ENCODE data around the gene ZNF570.

ZNF570 gene

DNA sequence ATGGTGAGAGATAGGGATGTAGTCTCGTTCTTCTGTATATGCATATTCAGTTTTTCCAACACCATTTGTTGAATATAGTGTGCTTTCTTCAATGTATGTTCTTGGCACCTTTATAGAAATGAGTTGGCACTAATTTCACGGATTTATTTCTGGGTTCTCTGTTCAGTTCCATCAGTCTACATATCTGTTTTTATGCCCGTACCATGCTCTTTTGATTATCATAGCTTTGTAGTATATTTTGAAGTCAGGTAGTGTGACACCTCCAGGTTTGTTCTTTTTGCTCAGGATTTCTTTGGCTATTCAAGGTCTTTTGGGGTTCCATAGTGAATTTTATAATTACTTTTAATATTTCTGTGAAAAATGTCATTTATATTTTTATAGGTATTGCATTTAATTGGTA lies 23.1 kb downstream of the ZNF570 start:
- H3K4me3 ChIP-seq (ENCODE audit: low read depth in 1 of 2, low read length in 2 of 2): no peak overlapping the region
- H3K9me3 ChIP-seq (ENCODE audit: control insufficient read depth in 1 of 2, low read length in 2 of 2): peaks cover 47 to 60% of the 10 kb centered on the region in 2 donors
- no peaks in the 10 kb centered on the region for H3K36me3 ChIP-seq (ENCODE audit: control insufficient read depth in 1 of 2, insufficient read depth in 2 of 2, low read length in 2 of 2)
- no peak overlapping the region for H3K9ac ChIP-seq (ENCODE audit: low read depth in 1 of 2, low read length in 2 of 2)
- no peaks in the 10 kb centered on the region for H3K27me3 ChIP-seq (ENCODE audit: control insufficient read depth in 1 of 2, insufficient read depth in 2 of 2, low read length in 2 of 2)
- H3K27ac ChIP-seq (ENCODE audit: low read depth, low read length): no peak overlapping the region
- no peaks in the 10 kb centered on the region for H3K4me1 ChIP-seq (ENCODE audit: control insufficient read depth in 1 of 2, insufficient read depth in 2 of 2, low read length in 2 of 2)

DNA sequence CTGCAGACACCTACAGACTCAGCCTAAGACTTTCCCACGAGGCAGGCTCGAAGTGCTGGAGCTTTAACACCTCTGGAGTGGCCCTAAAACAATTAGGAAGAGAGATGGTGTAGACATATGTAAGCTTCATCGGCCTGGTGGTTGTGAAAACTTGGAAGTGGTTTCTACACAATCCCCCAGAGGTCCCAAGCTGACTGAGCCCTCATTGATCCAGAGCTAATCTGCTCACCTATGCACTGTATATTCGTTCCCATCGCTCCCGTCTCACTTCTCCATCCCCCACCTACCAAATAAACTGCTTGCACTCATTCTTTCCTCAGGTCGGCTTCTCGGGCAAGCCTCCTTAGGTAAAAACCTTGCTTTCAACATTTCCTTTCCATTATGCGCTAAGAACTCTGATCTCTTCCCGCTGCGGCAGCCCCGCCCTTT lies 36.8 kb downstream of the ZNF570 start:
- H3K36me3 ChIP-seq (ENCODE audit: control insufficient read depth in 1 of 2, insufficient read depth in 2 of 2, low read length in 2 of 2): no peaks in the 10 kb centered on the region
- H3K27me3 ChIP-seq (ENCODE audit: control insufficient read depth in 1 of 2, insufficient read depth in 2 of 2, low read length in 2 of 2): no peaks in the 10 kb centered on the region
- peaks cover 18 to 25% of the 10 kb centered on the region in 2 donors for H3K9me3 ChIP-seq (ENCODE audit: control insufficient read depth in 1 of 2, low read length in 2 of 2)
- H3K27ac ChIP-seq (ENCODE audit: low read depth, low read length): peak overlapping the region; percentile 86
- peaks cover 0 to 16% of the 10 kb centered on the region in 2 donors for H3K4me1 ChIP-seq (ENCODE audit: control insufficient read depth in 1 of 2, insufficient read depth in 2 of 2, low read length in 2 of 2)
- peak overlapping the region; percentile 73 to 95 for H3K9ac ChIP-seq (ENCODE audit: low read depth in 1 of 2, low read length in 2 of 2)
- H3K4me3 ChIP-seq (ENCODE audit: low read depth in 1 of 2, low read length in 2 of 2): peak overlapping the region; percentile 92 to 95

DNA sequence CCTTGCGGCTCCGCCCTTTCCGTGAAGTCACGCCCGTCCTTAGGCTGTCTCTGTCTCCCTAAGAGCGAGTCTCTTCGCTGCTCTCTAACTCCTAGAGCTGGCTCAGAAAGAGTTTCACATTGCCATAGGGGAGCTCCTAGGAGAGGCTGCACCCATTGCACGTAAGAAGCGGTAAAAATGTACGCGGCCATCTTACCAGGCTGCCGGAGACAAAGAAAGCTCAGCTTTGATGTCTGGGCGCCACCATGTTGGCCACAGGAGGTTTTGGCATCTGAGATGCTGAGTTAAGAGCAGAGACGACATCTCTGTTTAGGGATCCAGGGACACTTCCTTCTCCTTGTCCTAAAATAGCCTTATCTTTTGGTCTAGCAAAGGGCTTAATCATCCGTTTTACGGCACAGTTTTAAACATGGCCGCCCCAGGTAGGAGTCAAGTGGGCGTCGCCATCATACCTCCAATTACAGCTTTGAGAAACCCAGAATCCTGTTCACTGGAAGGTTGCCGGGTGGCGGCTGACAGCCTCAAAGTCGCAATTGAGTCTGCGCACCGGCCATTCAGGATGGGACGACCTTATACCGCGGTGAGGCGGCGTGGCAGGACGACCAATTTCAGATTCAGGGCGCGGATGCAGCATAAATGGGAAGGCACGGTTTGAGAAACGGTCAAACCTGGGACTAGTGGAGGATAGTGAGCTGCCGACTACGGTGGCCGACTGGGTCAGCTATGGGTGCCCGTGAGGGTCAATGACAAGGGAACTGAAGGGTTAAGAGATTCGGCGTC lies 37.4 kb downstream of the ZNF570 start, which contains the start of gene ZNF793:
ZNF793 (plus strand) TSS at position 553 of the 780 bp plus-strand sequence. CDS start 16,501 bp downstream, outside the sequence.
- no peaks in the 10 kb centered on the region for H3K36me3 ChIP-seq (ENCODE audit: control insufficient read depth in 1 of 2, insufficient read depth in 2 of 2, low read length in 2 of 2)
- H3K4me3 ChIP-seq (ENCODE audit: low read depth in 1 of 2, low read length in 2 of 2): peak within 1 kb of the TSS; percentile 92 to 95
- H3K27me3 ChIP-seq (ENCODE audit: control insufficient read depth in 1 of 2, insufficient read depth in 2 of 2, low read length in 2 of 2): no peaks in the 10 kb centered on the region
- peak within 1 kb of the TSS; percentile 86 for H3K27ac ChIP-seq (ENCODE audit: low read depth, low read length)
- H3K9ac ChIP-seq (ENCODE audit: low read depth in 1 of 2, low read length in 2 of 2): peak within 1 kb of the TSS; percentile 73 to 95
- H3K4me1 ChIP-seq (ENCODE audit: control insufficient read depth in 1 of 2, insufficient read depth in 2 of 2, low read length in 2 of 2): peaks cover 0 to 16% of the 10 kb centered on the region in 2 donors
- H3K9me3 ChIP-seq (ENCODE audit: control insufficient read depth in 1 of 2, low read length in 2 of 2): peaks cover 18 to 25% of the 10 kb centered on the region in 2 donors

DNA sequence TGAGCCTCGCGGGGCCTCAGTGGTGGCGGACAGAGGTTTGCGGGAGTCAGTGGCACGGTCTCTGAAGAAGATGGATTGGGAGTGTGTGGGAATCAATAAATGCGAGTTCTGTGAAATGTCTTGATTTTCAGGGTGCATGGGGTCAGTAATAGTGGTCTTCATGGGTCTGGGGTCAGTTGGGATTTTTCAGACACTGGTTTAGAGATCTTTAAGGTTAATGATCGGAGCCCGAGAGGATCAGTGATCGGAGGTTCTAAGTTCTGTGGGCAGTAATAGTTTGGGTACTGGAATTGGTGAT lies 38.0 kb downstream of the ZNF570 start:
- Histone ChIP-seq H3K27me3 (ENCODE audit: control insufficient read depth in 1 of 2, insufficient read depth in 2 of 2, low read length in 2 of 2) (no peaks in the 10 kb centered on the region), H3K9me3 (ENCODE audit: control insufficient read depth in 1 of 2, low read length in 2 of 2) (peaks cover 21 to 25% of the 10 kb centered on the region in 2 donors), H3K9ac (ENCODE audit: low read depth in 1 of 2, low read length in 2 of 2) (peak overlapping the region; percentile 73 to 95), H3K27ac (ENCODE audit: low read depth, low read length) (no peak overlapping the region), H3K36me3 (ENCODE audit: control insufficient read depth in 1 of 2, insufficient read depth in 2 of 2, low read length in 2 of 2) (no peaks in the 10 kb centered on the region), H3K4me1 (ENCODE audit: control insufficient read depth in 1 of 2, insufficient read depth in 2 of 2, low read length in 2 of 2) (peaks cover 0 to 16% of the 10 kb centered on the region in 2 donors), H3K4me3 (ENCODE audit: low read depth in 1 of 2, low read length in 2 of 2) (peak overlapping the region; percentile 92 to 95)

DNA sequence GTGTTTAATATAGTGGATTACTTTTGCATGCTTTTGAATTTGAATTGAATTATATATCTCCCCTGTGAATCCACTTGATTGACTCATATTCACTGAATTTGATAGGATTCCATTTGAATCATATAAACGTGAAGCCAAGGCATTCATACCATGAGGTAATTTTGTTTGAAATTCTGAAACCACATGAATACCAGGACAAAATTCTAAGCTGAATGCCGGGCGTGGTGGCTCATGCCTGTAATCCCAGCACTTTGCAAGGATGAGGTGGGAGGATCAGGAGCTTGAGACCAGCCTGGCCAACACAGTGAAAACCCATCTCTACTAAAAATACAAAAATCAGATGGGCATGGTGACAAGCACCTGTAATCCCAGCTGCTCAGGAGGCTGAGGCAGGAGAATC lies 42.0 kb downstream of the ZNF570 start:
- H3K36me3 ChIP-seq (ENCODE audit: control insufficient read depth in 1 of 2, insufficient read depth in 2 of 2, low read length in 2 of 2): peaks cover 0 to 6% of the 10 kb centered on the region in 2 donors
- H3K9me3 ChIP-seq (ENCODE audit: control insufficient read depth in 1 of 2, low read length in 2 of 2): peaks cover 15 to 19% of the 10 kb centered on the region in 2 donors
- no peak overlapping the region for H3K9ac ChIP-seq (ENCODE audit: low read depth in 1 of 2, low read length in 2 of 2)
- no peak overlapping the region for H3K4me3 ChIP-seq (ENCODE audit: low read depth in 1 of 2, low read length in 2 of 2)
- H3K27me3 ChIP-seq (ENCODE audit: control insufficient read depth in 1 of 2, insufficient read depth in 2 of 2, low read length in 2 of 2): no peaks in the 10 kb centered on the region
- H3K27ac ChIP-seq (ENCODE audit: low read depth, low read length): no peak overlapping the region
- H3K4me1 ChIP-seq (ENCODE audit: control insufficient read depth in 1 of 2, insufficient read depth in 2 of 2, low read length in 2 of 2): peaks cover 0 to 7% of the 10 kb centered on the region in 2 donors

DNA sequence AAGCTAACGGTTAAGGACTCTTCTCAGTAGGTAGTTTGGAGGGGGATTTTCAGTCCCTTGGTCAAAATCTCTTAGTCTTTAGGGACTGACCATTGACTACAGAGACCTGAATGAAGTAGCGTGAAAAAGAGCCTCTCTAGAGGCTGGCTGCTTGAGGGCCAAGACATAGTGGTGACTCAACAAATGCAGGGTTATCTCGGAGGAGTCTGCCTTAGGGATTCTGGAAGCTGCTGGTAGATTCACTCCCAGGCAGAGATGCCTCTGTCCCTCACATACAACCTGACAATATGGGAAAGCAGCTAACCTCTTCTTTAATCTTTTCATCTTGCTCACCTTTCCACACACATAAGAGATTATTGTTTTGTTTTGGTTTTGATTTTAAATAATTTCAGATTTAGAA lies 42.7 kb downstream of the ZNF570 start:
- H3K4me3 ChIP-seq (ENCODE audit: low read depth in 1 of 2, low read length in 2 of 2): no peak overlapping the region
- H3K9ac ChIP-seq (ENCODE audit: low read depth in 1 of 2, low read length in 2 of 2): no peak overlapping the region
- peaks cover 0 to 2% of the 10 kb centered on the region in 2 donors for H3K4me1 ChIP-seq (ENCODE audit: control insufficient read depth in 1 of 2, insufficient read depth in 2 of 2, low read length in 2 of 2)
- H3K9me3 ChIP-seq (ENCODE audit: control insufficient read depth in 1 of 2, low read length in 2 of 2): peaks cover 15 to 16% of the 10 kb centered on the region in 2 donors
- H3K27ac ChIP-seq (ENCODE audit: low read depth, low read length): no peak overlapping the region
- peaks cover 0 to 6% of the 10 kb centered on the region in 2 donors for H3K36me3 ChIP-seq (ENCODE audit: control insufficient read depth in 1 of 2, insufficient read depth in 2 of 2, low read length in 2 of 2)
- H3K27me3 ChIP-seq (ENCODE audit: control insufficient read depth in 1 of 2, insufficient read depth in 2 of 2, low read length in 2 of 2): no peaks in the 10 kb centered on the region

DNA sequence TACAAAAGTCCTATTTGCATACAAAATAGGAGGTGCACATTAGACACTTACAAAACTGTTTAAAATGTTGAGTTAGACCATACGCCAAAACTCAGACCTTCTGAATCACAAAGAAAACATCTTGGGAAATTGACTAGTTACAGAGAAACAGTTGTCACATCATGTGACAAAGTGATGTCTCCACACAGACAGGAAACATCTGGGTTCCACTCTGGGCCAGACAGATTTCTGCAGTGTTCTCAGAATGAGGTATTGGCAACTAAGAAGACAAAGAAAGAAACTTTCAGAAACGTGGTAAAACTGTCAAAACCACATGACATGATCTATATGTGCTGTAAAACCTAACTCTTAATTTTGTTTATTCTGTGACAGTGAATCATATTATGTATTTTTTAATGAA lies 44.2 kb downstream of the ZNF570 start:
- Histone ChIP-seq H3K4me1 (ENCODE audit: control insufficient read depth in 1 of 2, insufficient read depth in 2 of 2, low read length in 2 of 2) (no peaks in the 10 kb centered on the region), H3K36me3 (ENCODE audit: control insufficient read depth in 1 of 2, insufficient read depth in 2 of 2, low read length in 2 of 2) (peaks cover 0 to 6% of the 10 kb centered on the region in 2 donors), H3K27ac (ENCODE audit: low read depth, low read length) (no peak overlapping the region), H3K9ac (ENCODE audit: low read depth in 1 of 2, low read length in 2 of 2) (no peak overlapping the region), H3K27me3 (ENCODE audit: control insufficient read depth in 1 of 2, insufficient read depth in 2 of 2, low read length in 2 of 2) (no peaks in the 10 kb centered on the region), H3K4me3 (ENCODE audit: low read depth in 1 of 2, low read length in 2 of 2) (no peak overlapping the region), H3K9me3 (ENCODE audit: control insufficient read depth in 1 of 2, low read length in 2 of 2) (peaks cover 15 to 21% of the 10 kb centered on the region in 2 donors)

DNA sequence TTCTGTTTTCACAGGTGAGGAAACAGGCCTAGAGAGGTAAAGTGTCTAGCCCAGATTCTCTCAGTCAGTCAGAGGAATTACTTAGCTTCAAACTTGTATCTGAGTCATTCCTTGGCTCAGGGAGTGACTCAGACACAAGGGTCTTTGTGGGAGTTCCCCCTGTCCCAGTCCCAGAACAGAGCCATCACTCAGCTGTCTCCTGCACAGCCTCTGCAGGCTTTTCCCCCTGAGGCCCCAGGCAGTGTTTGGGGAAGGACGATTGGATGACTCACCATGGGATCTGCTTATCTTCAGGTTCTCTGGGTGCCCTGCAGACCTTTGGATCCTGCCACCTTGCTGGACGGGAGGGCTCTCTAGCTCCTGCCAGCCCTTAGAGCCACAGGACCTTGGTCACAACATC lies 50.7 kb downstream of the ZNF570 start:
- H3K4me1 ChIP-seq (ENCODE audit: control insufficient read depth in 1 of 2, insufficient read depth in 2 of 2, low read length in 2 of 2): no peaks in the 10 kb centered on the region
- H3K4me3 ChIP-seq (ENCODE audit: low read depth in 1 of 2, low read length in 2 of 2): no peak overlapping the region
- H3K36me3 ChIP-seq (ENCODE audit: control insufficient read depth in 1 of 2, insufficient read depth in 2 of 2, low read length in 2 of 2): peaks cover 6 to 18% of the 10 kb centered on the region in 2 donors
- H3K27ac ChIP-seq (ENCODE audit: low read depth, low read length): no peak overlapping the region
- no peak overlapping the region for H3K9ac ChIP-seq (ENCODE audit: low read depth in 1 of 2, low read length in 2 of 2)
- no peaks in the 10 kb centered on the region for H3K27me3 ChIP-seq (ENCODE audit: control insufficient read depth in 1 of 2, insufficient read depth in 2 of 2, low read length in 2 of 2)
- H3K9me3 ChIP-seq (ENCODE audit: control insufficient read depth in 1 of 2, low read length in 2 of 2): peaks cover 29 to 30% of the 10 kb centered on the region in 2 donors

DNA sequence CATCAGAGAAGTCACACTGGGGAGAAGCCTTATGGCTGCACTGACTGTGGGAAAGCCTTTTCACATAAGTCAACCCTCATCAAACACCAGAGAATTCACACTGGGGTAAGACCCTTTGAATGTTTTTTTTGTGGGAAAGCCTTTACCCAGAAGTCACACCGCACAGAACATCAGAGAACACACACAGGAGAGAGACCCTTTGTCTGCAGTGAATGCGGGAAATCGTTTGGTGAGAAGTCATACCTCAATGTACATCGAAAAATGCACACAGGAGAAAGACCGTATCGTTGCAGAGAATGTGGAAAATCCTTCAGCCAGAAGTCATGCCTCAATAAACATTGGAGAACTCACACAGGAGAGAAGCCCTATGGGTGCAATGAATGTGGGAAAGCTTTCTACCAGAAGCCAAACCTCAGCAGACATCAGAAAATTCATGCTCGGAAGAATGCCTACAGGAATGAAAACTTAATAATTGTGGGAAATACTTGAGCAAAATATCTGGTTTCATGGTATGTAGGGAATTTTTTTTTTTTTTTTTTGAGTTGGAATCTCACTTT lies 68.3 kb downstream of the ZNF570 start:
- no peak overlapping the region for H3K27ac ChIP-seq (ENCODE audit: low read depth, low read length)
- peaks cover 26 to 33% of the 10 kb centered on the region in 2 donors for H3K36me3 ChIP-seq (ENCODE audit: control insufficient read depth in 1 of 2, insufficient read depth in 2 of 2, low read length in 2 of 2)
- H3K9me3 ChIP-seq (ENCODE audit: control insufficient read depth in 1 of 2, low read length in 2 of 2): peaks cover 54 to 69% of the 10 kb centered on the region in 2 donors
- H3K4me1 ChIP-seq (ENCODE audit: control insufficient read depth in 1 of 2, insufficient read depth in 2 of 2, low read length in 2 of 2): no peaks in the 10 kb centered on the region
- H3K9ac ChIP-seq (ENCODE audit: low read depth in 1 of 2, low read length in 2 of 2): no peak overlapping the region
- H3K27me3 ChIP-seq (ENCODE audit: control insufficient read depth in 1 of 2, insufficient read depth in 2 of 2, low read length in 2 of 2): no peaks in the 10 kb centered on the region
- H3K4me3 ChIP-seq (ENCODE audit: low read depth in 1 of 2, low read length in 2 of 2): peak overlapping the region in 1 of 2 donors; percentile 34
